NCI-H1436 (cell line): ENCODE measurements around the gene AGPAT4.
"Not testable (repeated sequence)": the region's sequence is repeated elsewhere in the genome, so short reads cannot be mapped to it uniquely, and the experiment has no call there.

Experiments used
- DNase-seq: peaks from one replicate; lab custom pipeline; 2025; lab: John Stamatoyannopoulos, UW

Gene AGPAT4, protein sequence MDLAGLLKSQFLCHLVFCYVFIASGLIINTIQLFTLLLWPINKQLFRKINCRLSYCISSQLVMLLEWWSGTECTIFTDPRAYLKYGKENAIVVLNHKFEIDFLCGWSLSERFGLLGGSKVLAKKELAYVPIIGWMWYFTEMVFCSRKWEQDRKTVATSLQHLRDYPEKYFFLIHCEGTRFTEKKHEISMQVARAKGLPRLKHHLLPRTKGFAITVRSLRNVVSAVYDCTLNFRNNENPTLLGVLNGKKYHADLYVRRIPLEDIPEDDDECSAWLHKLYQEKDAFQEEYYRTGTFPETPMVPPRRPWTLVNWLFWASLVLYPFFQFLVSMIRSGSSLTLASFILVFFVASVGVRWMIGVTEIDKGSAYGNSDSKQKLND

DNA sequence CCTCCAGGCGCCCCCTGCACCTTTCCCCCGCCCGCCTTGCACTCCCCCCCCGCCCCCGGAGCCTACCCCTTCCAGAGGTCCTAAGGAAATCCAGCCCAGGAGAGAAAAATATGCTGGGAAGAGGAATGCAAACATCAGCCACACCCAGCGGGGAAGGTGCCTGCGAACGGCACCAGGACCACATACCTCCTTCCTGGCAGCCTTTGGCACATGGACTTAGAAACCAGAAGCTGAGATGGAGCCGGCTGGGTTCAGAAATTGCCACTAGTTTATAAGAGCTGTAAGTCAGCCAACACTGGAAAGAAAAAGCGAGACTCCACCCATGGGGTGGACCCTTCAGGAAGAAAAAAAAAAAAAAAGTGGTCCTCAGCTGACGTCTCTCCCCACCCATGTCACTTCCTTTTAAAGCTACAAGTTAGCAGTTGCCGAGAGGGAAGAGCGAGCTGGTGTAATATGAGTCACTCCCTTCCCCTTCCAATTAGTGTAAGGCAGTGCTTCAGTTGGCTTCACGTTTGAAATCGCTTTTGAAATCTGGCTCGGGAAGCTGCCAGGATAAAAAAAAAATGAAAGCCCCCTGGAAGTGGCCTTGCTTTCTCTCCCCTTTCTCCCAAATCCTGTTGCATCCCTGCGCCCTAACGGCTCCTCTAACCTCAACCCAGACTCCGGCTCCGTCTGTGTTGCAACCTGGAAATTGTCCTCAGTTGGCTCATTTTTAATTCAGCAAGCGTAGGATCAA lies at the start of gene AGPAT4:
Gene AGPAT4, minus strand, starts transcription at position 310 of the 736 bp plus-strand sequence. CDS start 41,848 bp downstream, outside the sequence.
- DNase-seq, result peak; percentile 93

GRCh38 chr6:161319231-161319630 lies 45.4 kb upstream of the AGPAT4 start:
- no peak for DNase-seq

GRCh38 chr6:161318456-161318855 lies 44.6 kb upstream of the AGPAT4 start:
- DNase-seq, result peak; percentile 27

DNA sequence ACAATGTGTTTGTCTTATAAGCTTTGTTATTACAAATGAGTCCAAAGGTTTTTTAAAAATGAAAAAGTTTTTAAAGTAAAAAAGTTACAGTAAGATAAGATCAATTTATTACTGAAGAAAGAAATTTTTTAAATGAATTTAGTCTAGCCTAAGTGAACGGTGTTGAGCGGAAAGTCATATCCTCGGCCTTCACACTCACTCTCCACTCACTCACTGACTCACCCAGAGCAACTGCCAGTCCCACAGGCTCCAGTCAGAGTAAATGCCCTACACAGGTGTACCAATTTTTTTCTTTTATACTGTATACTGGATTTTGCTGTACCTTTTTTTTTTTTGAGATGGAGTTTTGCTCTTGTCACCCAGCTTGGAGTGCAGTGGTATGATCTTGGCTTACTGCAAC lies 42.7 kb upstream of the AGPAT4 start:
- DNase-seq, result no peak

DNA sequence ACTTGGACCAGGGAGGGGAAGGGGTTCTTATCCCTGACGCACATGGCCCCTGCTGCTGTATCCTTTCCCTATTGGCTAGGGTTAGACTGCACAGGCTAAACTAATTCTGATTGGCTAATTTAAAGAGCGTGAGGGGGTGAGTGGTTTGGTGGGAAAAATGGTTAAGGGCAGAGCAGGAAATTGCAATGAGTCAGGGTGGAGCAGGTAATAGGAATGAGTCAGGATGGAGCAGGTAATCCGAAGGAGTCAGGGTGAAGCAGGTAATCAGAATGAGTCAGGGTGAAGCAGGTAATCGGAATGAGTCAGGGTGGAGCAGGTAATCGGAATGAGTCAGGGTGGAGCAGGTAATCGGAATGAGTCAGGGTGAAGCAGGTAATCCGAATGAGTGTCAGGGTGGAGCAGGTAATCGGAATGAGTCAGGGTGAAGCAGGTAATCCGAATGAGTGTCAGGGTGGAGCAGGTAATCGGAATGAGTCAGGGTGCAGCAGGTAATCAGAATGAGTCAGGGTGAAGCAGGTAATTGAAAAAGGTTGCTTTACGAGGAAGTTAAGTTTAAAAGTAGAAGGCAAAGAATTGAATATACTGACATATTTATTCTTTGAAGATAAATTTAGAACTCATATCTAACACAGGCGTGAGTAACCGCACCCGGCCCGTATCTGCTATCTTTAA lies 41.5 kb upstream of the AGPAT4 start:
- DNase-seq, result not testable (repeated sequence)

- not testable (repeated sequence) for DNase-seq
Measured at GRCh38 chr6:161314541-161315245, 40.8 kb upstream of the AGPAT4 start.

- DNase-seq, result no peak
Measured at GRCh38 chr6:161313940-161314509, 40.2 kb upstream of the AGPAT4 start.

DNA sequence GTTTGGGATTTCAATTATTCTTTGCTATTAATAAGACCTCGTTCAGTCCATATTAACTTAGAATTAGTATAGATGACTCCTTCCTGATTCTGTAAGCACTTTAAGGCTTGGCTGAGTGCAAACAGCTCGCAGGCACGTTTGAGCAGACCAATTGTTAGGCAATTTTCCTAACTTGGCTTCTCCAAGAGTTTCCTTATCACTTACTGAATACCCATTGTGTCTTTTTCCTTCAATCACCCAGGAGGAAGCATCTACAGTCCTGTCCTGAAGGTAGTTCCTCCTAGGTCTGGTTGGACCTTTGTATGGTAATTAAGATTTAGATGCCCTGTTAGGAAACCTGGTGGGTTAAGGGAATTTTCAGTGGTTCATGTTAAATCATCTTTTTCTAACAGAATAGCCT lies 39.6 kb upstream of the AGPAT4 start:
- not testable (repeated sequence) for DNase-seq

GRCh38 chr6:161309774-161310173 lies 35.9 kb upstream of the AGPAT4 start:
- not testable (repeated sequence) for DNase-seq

DNA sequence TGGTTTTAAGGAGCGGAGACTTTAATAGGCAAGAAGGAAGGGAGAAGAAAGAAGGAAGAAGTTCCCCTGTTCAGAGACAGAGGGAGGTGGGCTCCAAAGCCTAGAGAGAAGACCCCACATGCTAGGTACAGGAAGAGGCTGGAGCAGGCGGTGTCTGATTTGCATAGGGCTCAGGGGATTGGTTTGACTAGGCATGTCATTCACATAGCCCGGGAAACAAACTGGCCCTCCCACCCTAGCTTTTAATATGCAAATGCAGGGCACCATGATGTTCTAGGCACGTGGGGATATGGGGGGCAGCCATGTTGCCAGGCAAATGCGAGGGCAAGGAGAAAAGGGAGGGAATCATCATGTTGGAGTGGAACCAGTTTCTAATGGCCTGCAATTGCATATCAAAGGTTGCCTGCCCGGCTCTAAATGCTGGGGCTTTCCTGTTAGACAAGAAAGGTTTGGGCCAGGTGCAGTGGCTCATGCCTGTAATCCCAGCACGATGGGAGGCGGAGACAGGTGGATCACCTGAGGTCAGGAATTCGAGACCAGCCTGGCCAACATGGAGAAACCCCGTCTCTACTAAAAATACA lies 34.3 kb upstream of the AGPAT4 start:
- no peak for DNase-seq

DNA sequence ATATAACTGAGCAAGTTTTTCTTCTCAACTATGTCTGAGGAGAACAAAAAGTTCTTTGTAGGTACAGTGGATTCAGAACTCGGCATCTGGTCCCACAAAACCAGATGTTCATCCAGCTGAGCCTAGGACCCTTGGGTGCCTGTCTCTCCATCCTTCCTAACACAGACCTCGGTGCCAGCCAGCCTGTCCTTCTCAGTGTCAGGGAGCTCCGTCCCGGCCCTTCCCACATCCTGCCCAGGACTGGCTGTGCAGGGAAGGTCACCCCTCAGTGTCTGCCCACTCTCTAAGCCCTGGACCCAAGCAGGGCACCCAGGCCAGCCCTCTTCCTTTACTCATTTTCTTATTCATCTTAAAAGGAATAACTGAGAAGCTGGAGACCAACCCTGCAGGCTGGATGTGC lies 32.0 kb upstream of the AGPAT4 start:
- DNase-seq, result no peak

DNA sequence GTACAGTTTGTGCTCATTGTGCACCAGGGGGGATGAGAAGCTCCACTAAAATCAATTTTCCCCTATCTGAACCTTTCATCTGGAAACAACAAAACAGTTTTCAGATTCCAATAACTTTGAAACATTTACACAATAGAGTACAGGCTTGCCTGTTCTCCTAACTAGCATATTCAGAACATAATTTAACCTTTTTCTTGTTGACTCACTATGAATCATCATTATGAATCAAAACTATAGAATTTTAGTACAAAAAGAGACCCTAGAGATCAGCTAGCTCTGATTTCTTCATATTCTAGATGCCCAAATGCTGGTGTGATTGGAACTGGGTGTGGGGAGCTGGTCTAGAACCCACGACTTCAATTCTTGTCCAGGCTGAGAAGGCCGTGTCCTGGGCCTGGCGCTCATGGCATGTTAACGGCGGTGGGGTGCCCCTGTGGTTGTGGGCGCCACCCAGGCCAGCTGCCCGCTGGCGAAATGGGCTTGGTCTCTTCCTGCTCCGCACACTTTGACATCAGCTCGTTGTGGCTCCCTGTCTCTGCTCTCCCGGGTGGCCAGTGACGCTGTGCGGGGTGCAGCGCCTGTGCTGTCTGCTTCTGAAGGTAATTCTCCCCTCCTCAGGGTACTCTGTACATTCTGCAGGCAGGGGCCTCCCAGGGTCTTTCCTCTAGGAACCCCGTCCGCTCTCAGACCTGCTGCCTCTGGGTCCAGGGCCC lies 29.9 kb upstream of the AGPAT4 start:
- no peak for DNase-seq

GRCh38 chr6:161302949-161303348 lies 29.1 kb upstream of the AGPAT4 start:
- no peak for DNase-seq

GRCh38 chr6:161301338-161301737 lies 27.5 kb upstream of the AGPAT4 start:
- DNase-seq, result no peak

- DNase-seq, result no peak
Measured at GRCh38 chr6:161300823-161301222, 27.0 kb upstream of the AGPAT4 start.

DNA sequence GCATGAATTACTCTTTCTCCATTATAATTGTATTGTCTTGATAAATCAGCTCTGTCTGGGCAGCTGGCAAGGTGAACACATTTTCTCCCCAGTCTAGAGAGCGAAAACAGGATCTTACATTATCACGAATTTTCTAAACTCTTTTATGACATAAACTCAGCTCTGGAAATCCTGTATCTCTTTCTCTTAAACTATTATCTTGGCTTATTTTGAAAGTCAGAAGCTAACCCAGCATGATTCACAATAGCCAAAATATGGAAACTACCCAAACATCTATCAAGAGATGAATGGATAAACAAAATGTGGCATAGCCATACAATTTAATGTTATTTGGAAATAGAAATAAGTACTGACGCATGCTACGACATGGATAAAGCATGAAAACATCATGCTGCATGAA lies 25.9 kb upstream of the AGPAT4 start:
- DNase-seq, result no peak

DNA sequence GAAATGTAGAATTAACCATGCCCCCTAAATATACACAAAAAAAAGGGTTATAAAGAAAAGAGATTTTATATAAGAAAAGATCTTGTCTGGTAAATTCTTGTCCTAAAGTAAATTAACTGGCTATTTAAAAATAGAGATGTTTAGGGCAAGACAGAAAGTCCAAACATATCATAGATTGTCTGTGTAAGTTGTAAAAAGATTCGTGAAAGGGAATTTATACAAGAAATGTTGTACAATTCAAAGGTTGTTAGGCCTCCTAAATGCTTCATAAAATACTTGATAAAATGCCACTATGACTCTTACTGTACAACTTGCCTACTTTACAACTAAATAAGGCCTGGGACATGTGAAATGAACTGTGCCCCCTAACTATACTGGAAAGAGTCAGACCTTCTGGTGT lies 21.9 kb upstream of the AGPAT4 start:
- no peak for DNase-seq

- DNase-seq, result no peak
Measured at GRCh38 chr6:161292650-161293281, 18.9 kb upstream of the AGPAT4 start.

GRCh38 chr6:161292145-161292544 lies 18.3 kb upstream of the AGPAT4 start:
- DNase-seq, result no peak

DNA sequence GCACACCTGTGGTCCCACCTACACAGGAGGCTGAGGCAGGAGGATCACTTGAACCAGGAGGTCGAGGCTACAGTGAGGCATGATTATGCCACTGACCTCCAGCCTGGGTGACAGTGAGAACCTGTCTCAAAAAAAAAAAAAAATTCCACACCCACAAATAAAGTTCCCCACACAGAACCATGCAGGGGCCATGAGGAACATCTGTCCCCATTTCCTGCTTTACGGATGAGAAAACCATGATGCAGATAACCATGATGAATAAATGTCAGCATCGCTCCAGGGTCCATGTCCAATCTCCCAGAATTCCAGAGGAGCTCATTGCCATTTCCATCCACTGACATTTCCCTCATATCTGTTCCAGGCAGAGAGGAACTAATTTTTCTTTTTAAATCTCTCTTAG lies 16.9 kb upstream of the AGPAT4 start:
- no peak for DNase-seq
